ENCODE data around the gene CHRNA4. TPM values are rescaled to one million over a fixed set of nuclear protein-coding genes. Genes with fewer than 3 reads are reported as not detected.
"Not testable (repeated sequence)": the region's sequence is repeated elsewhere in the genome, so short reads cannot be mapped to it uniquely, and the experiment has no call there.

Gene CHRNA4
- total RNA-seq, 1 donor from 2014 or later, result not detected

GRCh38 chr20:63310265-63310991, 50.7 kb downstream of the CHRNA4 start:
- H3K4me3 ChIP-seq (ENCODE audit: low read depth, low read length), result no peak overlapping the region
- no peak for TF ChIP-seq CTCF (conservative IDR thresholded peaks at IDR 0.05; ENCODE audit: low read depth, low read length)
- no peak for DNase-seq (ENCODE audit: low read depth)

- peak; percentile 65 for TF ChIP-seq CTCF (conservative IDR thresholded peaks at IDR 0.05; ENCODE audit: low read depth, low read length)
- no peak overlapping the region for H3K4me3 ChIP-seq (ENCODE audit: low read depth, low read length)
- DNase-seq (ENCODE audit: low read depth), result no peak
Measured at GRCh38 chr20:63309261-63310071, 51.7 kb downstream of the CHRNA4 start.

GRCh38 chr20:63308218-63308911, 52.8 kb downstream of the CHRNA4 start:
- no peak for DNase-seq (ENCODE audit: low read depth)
- no peak for TF ChIP-seq CTCF (conservative IDR thresholded peaks at IDR 0.05; ENCODE audit: low read depth, low read length)

GRCh38 chr20:63307538-63308217, 53.5 kb downstream of the CHRNA4 start:
- TF ChIP-seq CTCF (conservative IDR thresholded peaks at IDR 0.05; ENCODE audit: low read depth, low read length), result no peak
- no peak overlapping the region for H3K4me3 ChIP-seq (ENCODE audit: low read depth, low read length)
- DNase-seq (ENCODE audit: low read depth), result no peak

More at GRCh38 chr20:63308218-63308911, 52.8 kb downstream of the CHRNA4 start:
- no peak overlapping the region for H3K4me3 ChIP-seq (ENCODE audit: low read depth, low read length)

- no peak overlapping the region for H3K4me3 ChIP-seq (ENCODE audit: low read depth, low read length)
- no peak for TF ChIP-seq CTCF (conservative IDR thresholded peaks at IDR 0.05; ENCODE audit: low read depth, low read length)
- DNase-seq (ENCODE audit: low read depth), result no peak
Measured at GRCh38 chr20:63306673-63307537, 54.2 kb downstream of the CHRNA4 start.

GRCh38 chr20:63305933-63306672, 55.0 kb downstream of the CHRNA4 start:
- H3K4me3 ChIP-seq (ENCODE audit: low read depth, low read length); DNase-seq (ENCODE audit: low read depth): not testable (repeated sequence)
